GM21360 (cell line): ENCODE measurements around the gene DFFB.

Experiments
- ATAC-seq: cut with Tn5 transposase; IDR thresholded peaks from one replicate; pipeline ENCODE4 v1.9.1; 2021; ENCODE audit warnings: mild to moderate bottlenecking, moderate library complexity; ENCODE audit not compliant: unreplicated experiment

The DFFB gene

GRCh38 chr1:3828391-3828790 lies 28.9 kb upstream of the DFFB start:
- ATAC-seq = no peak

- no peak for ATAC-seq
Measured at GRCh38 chr1:3831689-3832088, 25.6 kb upstream of the DFFB start.

GRCh38 chr1:3834701-3835100 lies 22.6 kb upstream of the DFFB start:
- ATAC-seq = no peak

- ATAC-seq = no peak
Measured at GRCh38 chr1:3836421-3836820, 20.9 kb upstream of the DFFB start.

GRCh38 chr1:3837200-3837599 lies 20.1 kb upstream of the DFFB start:
- no peak for ATAC-seq

GRCh38 chr1:3837685-3838084 lies 19.6 kb upstream of the DFFB start:
- no peak for ATAC-seq

GRCh38 chr1:3838788-3839187 lies 18.5 kb upstream of the DFFB start:
- no peak for ATAC-seq

GRCh38 chr1:3841491-3841890 lies 15.8 kb upstream of the DFFB start:
- no peak for ATAC-seq

- ATAC-seq = no peak
Measured at GRCh38 chr1:3842912-3843311, 14.4 kb upstream of the DFFB start.

GRCh38 chr1:3846541-3846940 lies 10.7 kb upstream of the DFFB start:
- no peak for ATAC-seq

- no peak for ATAC-seq
Measured at GRCh38 chr1:3847081-3847480, 10.2 kb upstream of the DFFB start.

- ATAC-seq = no peak
Measured at GRCh38 chr1:3850857-3851256, 6.4 kb upstream of the DFFB start.

- no peak for ATAC-seq
Measured at GRCh38 chr1:3851292-3851691, 6.0 kb upstream of the DFFB start.

- ATAC-seq = no peak
Measured at GRCh38 chr1:3852091-3852490, 5.2 kb upstream of the DFFB start.

GRCh38 chr1:3852711-3853485 lies 4.4 kb upstream of the DFFB start:
- ATAC-seq = no peak

GRCh38 chr1:3857791-3858129 lies 484 bp downstream of the DFFB start:
- no peak for ATAC-seq

- no peak for ATAC-seq
Measured at GRCh38 chr1:3858231-3858981, 1.1 kb downstream of the DFFB start.

GRCh38 chr1:3863231-3863935 lies 6.1 kb downstream of the DFFB start:
- ATAC-seq = no peak

- ATAC-seq = no peak
Measured at GRCh38 chr1:3864884-3865283, 7.6 kb downstream of the DFFB start.

GRCh38 chr1:3865606-3866160 lies 8.4 kb downstream of the DFFB start:
- no peak for ATAC-seq

- ATAC-seq = no peak
Measured at GRCh38 chr1:3868464-3869006, 11.3 kb downstream of the DFFB start.
